Activated CD8-positive, alpha-beta memory T cell treated with anti-CD3 and anti-CD28 coated beads for 1 hour (primary cell): ENCODE data around the gene FAM78A.
"Not testable (repeated sequence)": the region's sequence is repeated elsewhere in the genome, so short reads cannot be mapped to it uniquely, and the experiment has no call there.

ENCODE experiments used
- DNase-seq, 2 donors: peaks; one replicate each; pipeline ENCODE4 v3.0.0-alpha.2; 2020; ENCODE audit warnings: low read depth in 1 of 2; ENCODE audit errors: extremely low read depth in 1 of 2

Gene FAM78A

GRCh38 chr9:131216806-131217205 is 59.5 kb downstream of the FAM78A start:
- DNase-seq, result no peak

GRCh38 chr9:131214876-131215275 is 61.4 kb downstream of the FAM78A start:
- DNase-seq, result no peak

- no peak for DNase-seq
Observed at GRCh38 chr9:131214286-131214856, 61.9 kb downstream of the FAM78A start.

GRCh38 chr9:131211920-131212319 is 64.4 kb downstream of the FAM78A start:
- DNase-seq, result not testable (repeated sequence)
